B cell (primary cell): Measurements from ENCODE around the gene CEACAM19. TPM values are rescaled to one million over a fixed set of nuclear protein-coding genes. Genes with fewer than 3 reads are reported as not detected.

Experiments
- ATAC-seq: fragments of 200-7000 bp; cut with Tn5 transposase; one replicate; pipeline ENCODE4 v1.10.0; 2021; ENCODE audit warnings: low read depth, mild to moderate bottlenecking, moderate number of reproducible peaks, moderate library complexity
- CTCF ChIA-PET: fragments of 350-600 bp; sonication (Branson Sonifier 250); formaldehyde crosslinking; loops from one replicate; lab custom pipeline; 2021; ENCODE audit warnings: antibody characterized with exemption, inconsistent platforms; lab: Charles Lee
- POLR2A ChIA-PET: fragments of 350-600 bp; sonication (Branson Sonifier 250); formaldehyde crosslinking; loops from one replicate; lab custom pipeline; 2021; ENCODE audit warnings: antibody characterized with exemption; lab: Charles Lee
- DNase-seq: peaks from one replicate; pipeline ENCODE4 v3.0.0; 2013
- H2AFZ ChIP-seq: 2 replicates; pipeline ENCODE4 v1.6.1; 2012; ENCODE audit warnings: mild to moderate bottlenecking, low read depth, low read length; ENCODE audit not compliant: insufficient read depth, poor library complexity, severe bottlenecking
- H3K27ac ChIP-seq, 2 donors: 1 replicate in 1 of 2; 2 replicates in 1 of 2; pipeline ENCODE4 v1.5.1; 2012 to 2013; ENCODE audit warnings: low read length in 2 of 2, mild to moderate bottlenecking in 2 of 2, moderate library complexity in 1 of 2
- H3K27me3 ChIP-seq, 4 experiments: fragments of 200-600 bp in 1 of 4; sonication (generic) in 1 of 4; replicated peaks in 1 of 4; 1 replicate in 2 of 4; 2 replicates in 2 of 4; pipeline versions ENCODE4 v1.6.1 to v1.7.0; 2013 to 2016; ENCODE audit warnings: low read length in 3 of 4, mild to moderate bottlenecking in 2 of 4, mixed read lengths in 1 of 4, moderate library complexity in 1 of 4; ENCODE audit not compliant: insufficient read depth in 4 of 4, control insufficient read depth in 3 of 4; ENCODE audit errors: control extremely low read depth in 1 of 4
- H3K36me3 ChIP-seq, 2 experiments: replicated peaks in 1 of 2; 1 replicate in 1 of 2; 2 replicates in 1 of 2; pipeline versions ENCODE4 v1.6.1 to v1.7.1; 2013; ENCODE audit warnings: low read length in 1 of 2; ENCODE audit not compliant: insufficient read depth in 2 of 2, control insufficient read depth in 1 of 2; ENCODE audit errors: control extremely low read depth in 1 of 2, extremely low read depth in 1 of 2
- H3K4me1 ChIP-seq, 2 donors: fragments of 200-600 bp in 1 of 2; sonication (generic) in 1 of 2; 1 replicate in 1 of 2; 2 replicates in 1 of 2; pipeline versions ENCODE4 v1.5.1 to v1.6.1; 2013 to 2017; ENCODE audit warnings: low read length in 2 of 2; ENCODE audit not compliant: control insufficient read depth in 2 of 2, insufficient read depth in 2 of 2
- H3K4me2 ChIP-seq: replicated peaks from 2 replicates; pipeline ENCODE3; 2012; ENCODE audit warnings: mild to moderate bottlenecking, low read depth, low read length; ENCODE audit not compliant: poor library complexity, severe bottlenecking
- H3K4me3 ChIP-seq, 5 experiments: fragments of 200-600 bp in 1 of 5; sonication (generic) in 1 of 5; 1 replicate in 3 of 5; 2 replicates in 2 of 5; pipeline versions ENCODE4 v1.5.1 to v1.7.0; 2011 to 2016; ENCODE audit warnings: low read length in 4 of 5, mild to moderate bottlenecking in 4 of 5, low read depth in 2 of 5, control low read depth in 1 of 5, moderate library complexity in 1 of 5; ENCODE audit not compliant: insufficient read depth in 1 of 5; ENCODE audit errors: control extremely low read depth in 1 of 5, extremely low read depth in 1 of 5
- H3K79me2 ChIP-seq: fragments of 200-600 bp; sonication (generic); one replicate; pipeline ENCODE4 v1.6.0; 2016; ENCODE audit warnings: low read length; ENCODE audit not compliant: control insufficient read depth, insufficient read depth
- H3K9ac ChIP-seq: fragments of 200-600 bp; sonication (generic); 2 replicates; pipeline ENCODE4 v1.6.1; 2017; ENCODE audit warnings: mild to moderate bottlenecking, low read length, moderate library complexity
- H3K9me3 ChIP-seq, 3 donors: one replicate each; pipeline versions ENCODE4 v1.6.1 to v1.7.1; 2013; ENCODE audit warnings: low read length in 2 of 3; ENCODE audit not compliant: control insufficient read depth in 2 of 3, insufficient read depth in 1 of 3; ENCODE audit errors: control extremely low read depth in 1 of 3
- H4K20me1 ChIP-seq: 2 replicates; pipeline ENCODE4 v1.6.0; 2012; ENCODE audit warnings: mild to moderate bottlenecking, low read length; ENCODE audit not compliant: insufficient read depth, control insufficient read depth, poor library complexity, severe bottlenecking
- H3K27ac Mint-ChIP-seq: one replicate; pipeline ENCODE4 v1.8.0; 2021; ENCODE audit warnings: mixed read lengths
- H3K27me3 Mint-ChIP-seq: one replicate; pipeline ENCODE4 v1.8.0; 2021; ENCODE audit warnings: mixed read lengths
- H3K4me1 Mint-ChIP-seq: one replicate; pipeline ENCODE4 v1.8.0; 2021; ENCODE audit warnings: mixed read lengths
- H3K4me3 Mint-ChIP-seq: one replicate; pipeline ENCODE4 v1.8.0; 2021; ENCODE audit warnings: mixed read lengths
- H3K9me3 Mint-ChIP-seq: one replicate; pipeline ENCODE4 v1.8.0; 2022; ENCODE audit warnings: mixed read lengths; ENCODE audit not compliant: insufficient read depth
- EZH2 ChIP-seq: IDR thresholded peaks from 2 replicates; pipeline ENCODE4 v1.6.1; 2012; ENCODE audit warnings: borderline replicate concordance, low read depth, mild to moderate bottlenecking, moderate library complexity, low read length; ENCODE audit not compliant: insufficient read depth, poor library complexity, severe bottlenecking
- WGBS: methylation state at CpG from one replicate; pipeline ENCODE4 v1.1.5; 2013; ENCODE audit warnings: missing lambda C conversion rate; ENCODE audit not compliant: insufficient coverage; 5-methylcytosine and 5-hydroxymethylcytosine counted together
- intact Hi-C: fragments of 100-400 bp; cut with micrococcal nuclease; formaldehyde crosslinking; loops from one replicate; pipeline ENCODE4 v1.10.0; 2022
- polyA plus RNA-seq: library from polyadenylated mRNA; depleted of rRNA; stranded (reverse); fragments of >200 nt; gene quantifications from 2 replicates; pipeline ENCODE4 v1.2.3, GENCODE V29; 2012
- total RNA-seq, 2 donors: library from RNA; stranded (reverse); fragments of 120-200 nt in 1 of 2; gene quantifications; 1 replicate in 1 of 2; 2 replicates in 1 of 2; pipeline versions ENCODE4 v1.2.3 to v1.2.4, GENCODE V29; 2013 to 2022
- TF ChIP-seq, protein P1 (sequence below): fragments of 200-600 bp; IDR thresholded peaks from one replicate; pipeline ENCODE4 v1.8.0; 2022; ENCODE audit warnings: antibody characterized with exemption, mild to moderate bottlenecking

Gene CEACAM19
- total and polyA plus RNA-seq, 2 donors (not counting 1 experiment from before 2014, with no cell fraction given): not detected

DNA sequence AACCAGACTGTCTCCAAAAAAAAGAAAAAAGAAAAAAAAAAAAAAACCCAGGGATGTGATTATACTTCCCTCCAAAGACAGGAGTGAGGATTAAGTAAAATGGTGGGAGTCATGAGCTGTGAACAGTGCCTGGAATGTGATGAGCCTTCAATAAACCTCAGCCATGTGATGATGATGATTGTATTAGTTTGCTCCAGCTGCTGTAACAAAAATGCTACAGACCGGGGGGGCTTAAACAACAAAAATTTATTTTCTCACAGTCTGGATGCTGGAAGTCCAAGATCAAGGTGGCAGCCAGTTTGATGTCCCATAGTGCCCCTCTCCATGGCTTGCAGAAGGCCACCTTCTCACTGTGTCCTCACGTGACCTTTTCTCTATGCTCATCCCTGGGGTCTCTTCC, 36.5 kb upstream of the CEACAM19 start:
- ChIA-PET POLR2A (no interaction called here), CTCF (no interaction called here)
- Mint-ChIP-seq H3K27me3 (peaks cover 19% of the 10 kb centered on the region), H3K4me3 (no peak overlapping the region), H3K9me3 (no peaks in the 10 kb centered on the region), H3K4me1 (no peaks in the 10 kb centered on the region), H3K27ac (no peak overlapping the region)
- Histone ChIP-seq H3K4me1 (no peaks in the 10 kb centered on the region), H3K4me3 (no peak overlapping the region), H3K4me2 (no peak overlapping the region), H3K27me3 (peaks cover 0 to 6% (median 0%) of the 10 kb centered on the region in 4 experiments), H3K36me3 (no peaks in the 10 kb centered on the region), H4K20me1 (no peaks in the 10 kb centered on the region), H2AFZ (no peak overlapping the region), H3K79me2 (no peaks in the 10 kb centered on the region), H3K9me3 (peaks cover 0 to 5% (median 0%) of the 10 kb centered on the region in 3 donors), H3K27ac (no peak overlapping the region), H3K9ac (no peak overlapping the region)
- WGBS: 100% methylated on average over 1 of the region's 2 CpGs
- DNase-seq (no peak), ATAC-seq (no peak)
- intact Hi-C loops: no loop called here
- no peak for TF ChIP-seq EZH2
- TF ChIP-seq, protein P1, sequence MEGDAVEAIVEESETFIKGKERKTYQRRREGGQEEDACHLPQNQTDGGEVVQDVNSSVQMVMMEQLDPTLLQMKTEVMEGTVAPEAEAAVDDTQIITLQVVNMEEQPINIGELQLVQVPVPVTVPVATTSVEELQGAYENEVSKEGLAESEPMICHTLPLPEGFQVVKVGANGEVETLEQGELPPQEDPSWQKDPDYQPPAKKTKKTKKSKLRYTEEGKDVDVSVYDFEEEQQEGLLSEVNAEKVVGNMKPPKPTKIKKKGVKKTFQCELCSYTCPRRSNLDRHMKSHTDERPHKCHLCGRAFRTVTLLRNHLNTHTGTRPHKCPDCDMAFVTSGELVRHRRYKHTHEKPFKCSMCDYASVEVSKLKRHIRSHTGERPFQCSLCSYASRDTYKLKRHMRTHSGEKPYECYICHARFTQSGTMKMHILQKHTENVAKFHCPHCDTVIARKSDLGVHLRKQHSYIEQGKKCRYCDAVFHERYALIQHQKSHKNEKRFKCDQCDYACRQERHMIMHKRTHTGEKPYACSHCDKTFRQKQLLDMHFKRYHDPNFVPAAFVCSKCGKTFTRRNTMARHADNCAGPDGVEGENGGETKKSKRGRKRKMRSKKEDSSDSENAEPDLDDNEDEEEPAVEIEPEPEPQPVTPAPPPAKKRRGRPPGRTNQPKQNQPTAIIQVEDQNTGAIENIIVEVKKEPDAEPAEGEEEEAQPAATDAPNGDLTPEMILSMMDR: no peak

DNA sequence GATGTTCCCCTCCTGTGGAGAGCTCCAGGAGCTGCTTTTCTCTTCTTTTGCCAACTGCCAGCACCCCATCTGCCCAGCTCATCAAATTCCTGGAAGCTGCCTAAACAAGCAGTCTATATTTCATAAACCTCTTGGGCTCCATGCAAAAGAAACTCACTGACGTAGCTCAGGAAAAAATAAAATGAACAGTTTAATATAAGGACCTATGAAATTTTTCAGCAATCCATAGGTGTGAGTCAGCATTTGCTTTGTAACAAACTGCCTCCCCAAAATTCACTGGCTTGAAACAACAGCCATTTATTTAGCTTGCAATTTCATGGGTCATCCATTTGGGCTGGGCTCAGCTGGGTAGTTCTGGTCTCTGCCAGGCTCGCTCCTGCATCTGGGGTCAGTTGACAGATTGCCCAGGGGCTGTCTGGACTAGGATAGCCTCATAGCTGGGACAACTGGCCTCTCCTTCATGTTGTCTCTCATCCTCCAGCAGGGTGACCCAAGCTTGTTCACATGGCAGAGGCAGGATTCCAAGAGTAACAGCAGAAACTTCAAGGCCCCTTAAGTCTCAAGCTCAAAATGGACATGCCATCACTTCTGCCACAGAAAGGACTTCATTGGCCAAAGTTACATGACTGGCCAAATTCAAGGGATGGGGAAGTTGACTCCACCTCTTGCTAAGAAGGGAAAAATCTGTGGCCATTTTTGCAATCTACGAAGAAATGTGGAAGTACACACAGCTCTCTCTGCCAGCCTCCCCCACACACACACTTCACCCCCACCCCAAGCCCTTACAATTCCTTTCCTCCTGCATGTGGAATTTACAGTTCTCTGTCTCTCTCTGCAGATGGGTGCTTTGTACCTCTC, 35.5 kb upstream of the CEACAM19 start:
- no peak for ATAC-seq
- no peaks in the 10 kb centered on the region for H4K20me1 ChIP-seq
- H3K4me1 ChIP-seq: no peaks in the 10 kb centered on the region
- no peaks in the 10 kb centered on the region for H3K79me2 ChIP-seq
- no peak for DNase-seq
- POLR2A ChIA-PET: no interaction called here
- no peak overlapping the region for H3K27ac ChIP-seq
- Mint-ChIP-seq H3K4me3 (no peak overlapping the region), H3K9me3 (no peaks in the 10 kb centered on the region), H3K4me1 (no peaks in the 10 kb centered on the region), H3K27me3 (peaks cover 22% of the 10 kb centered on the region), H3K27ac (no peak overlapping the region)
- CTCF ChIA-PET: interaction anchor here (0.7 to 1.8 kb wide), 3 partner anchors 17 to 162 kb away, joined by 3 to 4 read pairs (median 3); no protein-coding TSS in a partner anchor
- H3K4me3 ChIP-seq: no peak overlapping the region
- no peak for TF ChIP-seq EZH2
- TF ChIP-seq, protein P1: no peak
- no peaks in the 10 kb centered on the region for H3K36me3 ChIP-seq
- H3K9ac ChIP-seq: no peak overlapping the region
- H3K4me2 ChIP-seq: no peak overlapping the region
- intact Hi-C loops: no loop called here
- peaks cover 0 to 3% (median 0%) of the 10 kb centered on the region in 3 donors for H3K9me3 ChIP-seq
- peaks cover 0 to 2% (median 0%) of the 10 kb centered on the region in 4 experiments for H3K27me3 ChIP-seq
- WGBS: 75% methylated on average over 2 of the region's 3 CpGs
- H2AFZ ChIP-seq: no peak overlapping the region
